A549 (cell line): ENCODE measurements around the gene SLC11A1. TPM values are rescaled to one million over a fixed set of nuclear protein-coding genes. Genes with fewer than 3 reads are reported as not detected.

Experiments used
- ATAC-seq, 2 experiments: fragments of 200-7000 bp in 1 of 2; fragments of >200 bp in 1 of 2; cut with Nextera tagmentation in 1 of 2; cut with Tn5 transposase in 1 of 2; 3 replicates each; pipeline versions ENCODE4 v1.8.0 to v1.9.1; 2018 to 2020; ENCODE audit warnings: mild to moderate bottlenecking in 1 of 2, moderate library complexity in 1 of 2
- CTCF ChIA-PET: fragments of 300-600 bp; sonication (Branson Sonifier 250); formaldehyde crosslinking; extraction: SDS; loops from one replicate; lab custom pipeline; 2021; ENCODE audit warnings: antibody characterized with exemption, inconsistent platforms; lab: Yijun Ruan, JAX
- POLR2A ChIA-PET: fragments of 350-600 bp; formaldehyde crosslinking; extraction: SDS; loops from one replicate; lab custom pipeline; 2021; ENCODE audit warnings: antibody characterized with exemption, inconsistent platforms; lab: Yijun Ruan, JAX
- DNase-seq, 2 experiments: peaks; one replicate each; pipeline versions ENCODE4 v3.0.0 to v3.0.0-alpha.2; 2011 to 2016; ENCODE audit warnings: low read depth in 1 of 2, low spot score in 1 of 2
- FAIRE-seq: peaks from 2 replicates; lab custom pipeline; 2011; peaks lifted over from hg19 to GRCh38; lab: Jason Lieb, UNC
- H3K27ac ChIP-seq, 2 experiments: fragments of >200 bp; sonication (Bioruptor Twin); formaldehyde crosslinking; 3 replicates each; pipeline ENCODE4 v1.5.1; 2016 to 2017
- H3K4me1 ChIP-seq: fragments of >200 bp; sonication (Bioruptor Twin); formaldehyde crosslinking; 3 replicates; pipeline ENCODE4 v1.6.1; 2016
- H3K4me2 ChIP-seq: fragments of >200 bp; sonication (Bioruptor Twin); formaldehyde crosslinking; 3 replicates; pipeline ENCODE4 v1.6.1; 2016
- H3K4me3 ChIP-seq: fragments of >200 bp; sonication (Bioruptor Twin); formaldehyde crosslinking; 3 replicates; pipeline ENCODE4 v1.5.1; 2016
- H3K9me3 ChIP-seq: fragments of >200 bp; sonication (Bioruptor Twin); formaldehyde crosslinking; 3 replicates; pipeline ENCODE4 v1.6.1; 2016
- BHLHE40 ChIP-seq: IDR thresholded peaks from 2 replicates; pipeline ENCODE4 v1.6.1; 2012; ENCODE audit warnings: low read depth, low read length, inconsistent platforms
- CHD2 ChIP-seq: fragments of 150-350 bp; IDR thresholded peaks from 2 replicates; pipeline ENCODE4 v1.6.1; 2014; ENCODE audit warnings: low read length; ENCODE audit not compliant: partially characterized antibody
- EHF ChIP-seq: fragments of 250-450 bp; sonication (Bioruptor Pico); IDR thresholded peaks from 2 replicates; pipeline ENCODE4 v1.5.0; 2020; ENCODE audit warnings: mild to moderate bottlenecking
- EHMT2 ChIP-seq: fragments of 200-600 bp; sonication (generic); IDR thresholded peaks from 2 replicates; pipeline ENCODE4 v1.6.1; 2016; ENCODE audit warnings: antibody characterized with exemption, low read depth, mild to moderate bottlenecking, moderate library complexity
- EP300 ChIP-seq, 2 experiments: fragments of >200 bp; sonication (Bioruptor Twin); formaldehyde crosslinking; IDR thresholded peaks; 2 replicates in 1 of 2; 3 replicates in 1 of 2; pipeline ENCODE4 v1.6.1; 2016 to 2017
- ESRRA ChIP-seq: fragments of 150-350 bp; IDR thresholded peaks from 2 replicates; pipeline ENCODE4 v1.6.1; 2014; ENCODE audit warnings: mild to moderate bottlenecking, low read length, borderline replicate concordance
- GATA3 ChIP-seq: IDR thresholded peaks from 2 replicates; pipeline ENCODE4 v1.6.1; 2012; ENCODE audit warnings: borderline replicate concordance
- HOXA7 ChIP-seq: fragments of 250-450 bp; sonication (Bioruptor Pico); IDR thresholded peaks from 2 replicates; pipeline ENCODE4 v1.5.0; 2020; ENCODE audit warnings: mild to moderate bottlenecking, moderate library complexity
- JUN ChIP-seq, 2 experiments: fragments of >200 bp; sonication (Bioruptor Twin); formaldehyde crosslinking; IDR thresholded peaks; 2 replicates in 1 of 2; 3 replicates in 1 of 2; pipeline ENCODE4 v1.6.1; 2016 to 2017
- MAFK ChIP-seq: fragments of 450-650 bp; IDR thresholded peaks from 2 replicates; pipeline ENCODE4 v1.6.1; 2014; ENCODE audit not compliant: partially characterized antibody
- PHF8 ChIP-seq: fragments of 200-600 bp; sonication (generic); IDR thresholded peaks from 2 replicates; pipeline ENCODE4 v1.6.1; 2016; ENCODE audit warnings: low read depth, mild to moderate bottlenecking, antibody characterized with exemption, moderate library complexity, borderline replicate concordance
- POLR2AphosphoS2 ChIP-seq: conservative IDR thresholded peaks from 2 replicates; pipeline ENCODE4 v1.6.1; 2012; ENCODE audit warnings: low read length, improper control_type of control experiment, inconsistent platforms
- RAD21 ChIP-seq, 2 experiments: fragments of >200 bp in 1 of 2; sonication (Bioruptor Twin) in 1 of 2; formaldehyde crosslinking in 1 of 2; IDR thresholded peaks in 1 of 2; conservative IDR thresholded peaks in 1 of 2; 2 replicates in 1 of 2; 3 replicates in 1 of 2; pipeline ENCODE4 v1.6.1; 2012 to 2018; ENCODE audit warnings: inconsistent platforms in 1 of 2
- RARB ChIP-seq: fragments of 250-450 bp; sonication (Bioruptor Pico); IDR thresholded peaks from 2 replicates; pipeline ENCODE4 v1.8.0; 2021; ENCODE audit warnings: mild to moderate bottlenecking, moderate library complexity
- RCOR1 ChIP-seq: fragments of 150-350 bp; IDR thresholded peaks from 2 replicates; pipeline ENCODE4 v1.6.1; 2014; ENCODE audit warnings: antibody characterized with exemption, low read length, low read depth
- RNF2 ChIP-seq: fragments of 200-600 bp; sonication (generic); IDR thresholded peaks from 2 replicates; pipeline ENCODE4 v1.6.1; 2016; ENCODE audit warnings: low read depth, mild to moderate bottlenecking, antibody characterized with exemption, moderate library complexity, borderline replicate concordance
- SREBF2 ChIP-seq: fragments of 450-650 bp; IDR thresholded peaks from 2 replicates; pipeline ENCODE4 v1.6.1; 2014; ENCODE audit warnings: mild to moderate bottlenecking, moderate library complexity
- TFCP2L1 ChIP-seq: fragments of 250-450 bp; sonication (Bioruptor Pico); IDR thresholded peaks from 2 replicates; pipeline ENCODE4 v1.5.0; 2021; ENCODE audit warnings: mild to moderate bottlenecking
- ZC3H11A ChIP-seq: fragments of 450-650 bp; IDR thresholded peaks from 2 replicates; pipeline ENCODE4 v1.6.1; 2014; ENCODE audit warnings: antibody characterized with exemption, mild to moderate bottlenecking
- ZFP36 ChIP-seq: fragments of 450-650 bp; IDR thresholded peaks from 2 replicates; pipeline ENCODE4 v1.6.1; 2014; ENCODE audit warnings: borderline replicate concordance; ENCODE audit not compliant: partially characterized antibody
- ZSCAN20 ChIP-seq: fragments of 250-450 bp; sonication (Bioruptor Pico); IDR thresholded peaks from 2 replicates; pipeline ENCODE4 v1.8.0; 2022; ENCODE audit warnings: mild to moderate bottlenecking, moderate library complexity
- WGBS: methylation state at CpG from one replicate; pipeline ENCODE4 v1.1.6; 2017; ENCODE audit errors: missing lambda C conversion rate; 5-methylcytosine and 5-hydroxymethylcytosine counted together
- polyA plus RNA-seq, 4 experiments: library from polyadenylated mRNA; depleted of rRNA in 3 of 4; stranded (reverse); fragments of >200 nt; fragmentation: RNase III in 1 of 4; extraction: RNeasy Plus Mini Kit Qiagen cat#74134 plus additional on column Dnase treatment in 1 of 4; gene quantifications; 2 replicates in 3 of 4; 3 replicates in 1 of 4; pipeline ENCODE4 v1.2.3, GENCODE V29; 2011 to 2017
- TF ChIP-seq, protein P1 (sequence below): IDR thresholded peaks from 2 replicates; pipeline ENCODE4 v1.6.1; 2012; ENCODE audit warnings: low read depth, borderline replicate concordance
- TF ChIP-seq, protein P2 (sequence below): fragments of >200 bp; sonication (Bioruptor Twin); formaldehyde crosslinking; IDR thresholded peaks from 2 replicates; pipeline ENCODE4 v1.6.1; 2016
- TF ChIP-seq, protein P3 (sequence below): fragments of 150-350 bp; IDR thresholded peaks from 2 replicates; pipeline ENCODE4 v1.6.1; 2014; ENCODE audit warnings: low read depth, mild to moderate bottlenecking, low read length
- TF ChIP-seq, protein P4 (sequence below): IDR thresholded peaks from 2 replicates; pipeline ENCODE4 v1.6.1; 2012
- TF ChIP-seq, protein P5 (sequence below): fragments of 250-450 bp; sonication (Bioruptor Pico); IDR thresholded peaks from 2 replicates; pipeline ENCODE4 v1.5.0; 2021; ENCODE audit warnings: mild to moderate bottlenecking, moderate library complexity, borderline replicate concordance
- TF ChIP-seq, protein P6 (sequence below): fragments of >200 bp; sonication (Bioruptor Twin); formaldehyde crosslinking; IDR thresholded peaks from 3 replicates; pipeline ENCODE4 v1.5.1; 2016

The SLC11A1 gene
- polyA plus RNA-seq, 2 of the 4 experiments (the other 2 are of a cell fraction): 0.18 to 0.52 TPM

DNA sequence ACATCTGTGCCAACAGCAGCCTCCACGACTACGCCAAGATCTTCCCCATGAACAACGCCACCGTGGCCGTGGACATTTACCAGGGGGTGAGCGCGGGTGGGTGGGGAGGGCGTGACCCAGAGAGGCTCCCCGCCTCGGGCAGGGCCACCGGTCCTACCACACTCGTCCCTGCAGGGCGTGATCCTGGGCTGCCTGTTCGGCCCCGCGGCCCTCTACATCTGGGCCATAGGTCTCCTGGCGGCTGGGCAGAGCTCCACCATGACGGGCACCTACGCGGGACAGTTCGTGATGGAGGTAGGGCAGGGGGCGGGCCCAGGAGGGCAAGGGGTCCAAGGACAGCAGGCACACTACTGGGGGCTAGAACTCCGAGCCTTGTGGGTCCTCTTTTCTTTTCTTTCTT lies 9.1 kb downstream of the SLC11A1 start:
- no peak overlapping the region for H3K4me2 ChIP-seq
- H3K4me3 ChIP-seq: no peak overlapping the region
- H3K4me1 ChIP-seq: peaks cover 17% of the 10 kb centered on the region
- TF ChIP-seq BHLHE40 (no peak), POLR2AphosphoS2 (no peak), CHD2 (no peak), RAD21 (conservative IDR thresholded peaks at IDR 0.05 in 1 of 2, IDR thresholded peaks at IDR 0.05 in 1 of 2) (no peak), ZSCAN20 (no peak), HOXA7 (CRISPR knock-in tag) (no peak), ZC3H11A (no peak), EHMT2 (no peak), EHF (CRISPR knock-in tag) (no peak), MAFK (no peak), GATA3 (no peak), JUN (IDR thresholded peaks at IDR 0.05) (no peak), TFCP2L1 (CRISPR knock-in tag) (no peak), EP300 (IDR thresholded peaks at IDR 0.05) (no peak), SREBF2 (no peak)
- TF ChIP-seq, protein P1, sequence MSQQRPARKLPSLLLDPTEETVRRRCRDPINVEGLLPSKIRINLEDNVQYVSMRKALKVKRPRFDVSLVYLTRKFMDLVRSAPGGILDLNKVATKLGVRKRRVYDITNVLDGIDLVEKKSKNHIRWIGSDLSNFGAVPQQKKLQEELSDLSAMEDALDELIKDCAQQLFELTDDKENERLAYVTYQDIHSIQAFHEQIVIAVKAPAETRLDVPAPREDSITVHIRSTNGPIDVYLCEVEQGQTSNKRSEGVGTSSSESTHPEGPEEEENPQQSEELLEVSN: no peak
- TF ChIP-seq, protein P2, sequence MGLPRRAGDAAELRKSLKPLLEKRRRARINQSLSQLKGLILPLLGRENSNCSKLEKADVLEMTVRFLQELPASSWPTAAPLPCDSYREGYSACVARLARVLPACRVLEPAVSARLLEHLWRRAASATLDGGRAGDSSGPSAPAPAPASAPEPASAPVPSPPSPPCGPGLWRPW: no peak
- FAIRE-seq: no peak
- 91% methylated on average over 13 of the region's 23 CpGs for WGBS
- DNase-seq: no peak
- H3K9me3 ChIP-seq: no peaks in the 10 kb centered on the region
- ChIA-PET CTCF (interaction anchor here (2.1 to 2.2 kb wide), 2 partner anchors 9 to 34 kb away, joined by 6 to 8 read pairs; partner anchors contain the start of genes CATIP and SLC11A1), POLR2A (no interaction called here)
- no peak for ATAC-seq
- no peak overlapping the region for H3K27ac ChIP-seq

DNA sequence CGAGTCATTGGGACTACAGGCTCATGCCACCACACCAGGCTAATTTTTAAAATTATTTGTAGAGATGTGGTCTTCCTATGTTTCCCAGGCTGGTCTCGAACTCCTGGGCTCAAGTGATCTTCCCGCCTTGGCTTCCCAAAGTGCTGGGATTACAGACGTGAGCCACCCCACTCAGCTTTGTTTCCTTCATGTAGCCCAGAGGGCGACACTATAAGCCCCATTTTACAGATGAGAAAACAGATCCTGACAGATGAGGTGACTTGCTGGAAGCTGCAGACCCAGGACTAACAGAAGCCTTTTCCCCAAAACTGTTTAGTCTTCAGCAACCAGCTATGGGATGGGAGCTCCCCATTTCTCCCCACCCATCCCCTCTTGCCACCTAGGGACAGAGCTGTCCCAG lies 10.4 kb downstream of the SLC11A1 start:
- WGBS: 89% methylated on average over 5 of the region's 5 CpGs
- POLR2A ChIA-PET: no interaction called here
- Histone ChIP-seq H3K27ac (no peak overlapping the region), H3K9me3 (no peaks in the 10 kb centered on the region), H3K4me2 (no peak overlapping the region), H3K4me1 (peaks cover 14% of the 10 kb centered on the region), H3K4me3 (no peak overlapping the region)
- TF ChIP-seq RARB (CRISPR knock-in tag) (no peak), RCOR1 (no peak), ESRRA (no peak), ZFP36 (no peak), PHF8 (no peak), HOXA7 (CRISPR knock-in tag) (no peak), ZSCAN20 (no peak), POLR2AphosphoS2 (no peak), RNF2 (no peak)
- TF ChIP-seq, protein P3, sequence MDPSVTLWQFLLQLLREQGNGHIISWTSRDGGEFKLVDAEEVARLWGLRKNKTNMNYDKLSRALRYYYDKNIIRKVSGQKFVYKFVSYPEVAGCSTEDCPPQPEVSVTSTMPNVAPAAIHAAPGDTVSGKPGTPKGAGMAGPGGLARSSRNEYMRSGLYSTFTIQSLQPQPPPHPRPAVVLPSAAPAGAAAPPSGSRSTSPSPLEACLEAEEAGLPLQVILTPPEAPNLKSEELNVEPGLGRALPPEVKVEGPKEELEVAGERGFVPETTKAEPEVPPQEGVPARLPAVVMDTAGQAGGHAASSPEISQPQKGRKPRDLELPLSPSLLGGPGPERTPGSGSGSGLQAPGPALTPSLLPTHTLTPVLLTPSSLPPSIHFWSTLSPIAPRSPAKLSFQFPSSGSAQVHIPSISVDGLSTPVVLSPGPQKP: no peak
- TF ChIP-seq, protein P4, sequence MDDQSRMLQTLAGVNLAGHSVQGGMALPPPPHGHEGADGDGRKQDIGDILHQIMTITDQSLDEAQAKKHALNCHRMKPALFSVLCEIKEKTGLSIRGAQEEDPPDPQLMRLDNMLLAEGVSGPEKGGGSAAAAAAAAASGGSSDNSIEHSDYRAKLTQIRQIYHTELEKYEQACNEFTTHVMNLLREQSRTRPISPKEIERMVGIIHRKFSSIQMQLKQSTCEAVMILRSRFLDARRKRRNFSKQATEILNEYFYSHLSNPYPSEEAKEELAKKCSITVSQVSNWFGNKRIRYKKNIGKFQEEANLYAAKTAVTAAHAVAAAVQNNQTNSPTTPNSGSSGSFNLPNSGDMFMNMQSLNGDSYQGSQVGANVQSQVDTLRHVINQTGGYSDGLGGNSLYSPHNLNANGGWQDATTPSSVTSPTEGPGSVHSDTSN: no peak
- TF ChIP-seq, protein P5, sequence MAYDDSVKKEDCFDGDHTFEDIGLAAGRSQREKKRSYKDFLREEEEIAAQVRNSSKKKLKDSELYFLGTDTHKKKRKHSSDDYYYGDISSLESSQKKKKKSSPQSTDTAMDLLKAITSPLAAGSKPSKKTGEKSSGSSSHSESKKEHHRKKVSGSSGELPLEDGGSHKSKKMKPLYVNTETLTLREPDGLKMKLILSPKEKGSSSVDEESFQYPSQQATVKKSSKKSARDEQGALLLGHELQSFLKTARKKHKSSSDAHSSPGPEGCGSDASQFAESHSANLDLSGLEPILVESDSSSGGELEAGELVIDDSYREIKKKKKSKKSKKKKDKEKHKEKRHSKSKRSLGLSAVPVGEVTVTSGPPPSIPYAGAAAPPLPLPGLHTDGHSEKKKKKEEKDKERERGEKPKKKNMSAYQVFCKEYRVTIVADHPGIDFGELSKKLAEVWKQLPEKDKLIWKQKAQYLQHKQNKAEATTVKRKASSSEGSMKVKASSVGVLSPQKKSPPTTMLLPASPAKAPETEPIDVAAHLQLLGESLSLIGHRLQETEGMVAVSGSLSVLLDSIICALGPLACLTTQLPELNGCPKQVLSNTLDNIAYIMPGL (CRISPR knock-in tag): no peak
- TF ChIP-seq, protein P6, sequence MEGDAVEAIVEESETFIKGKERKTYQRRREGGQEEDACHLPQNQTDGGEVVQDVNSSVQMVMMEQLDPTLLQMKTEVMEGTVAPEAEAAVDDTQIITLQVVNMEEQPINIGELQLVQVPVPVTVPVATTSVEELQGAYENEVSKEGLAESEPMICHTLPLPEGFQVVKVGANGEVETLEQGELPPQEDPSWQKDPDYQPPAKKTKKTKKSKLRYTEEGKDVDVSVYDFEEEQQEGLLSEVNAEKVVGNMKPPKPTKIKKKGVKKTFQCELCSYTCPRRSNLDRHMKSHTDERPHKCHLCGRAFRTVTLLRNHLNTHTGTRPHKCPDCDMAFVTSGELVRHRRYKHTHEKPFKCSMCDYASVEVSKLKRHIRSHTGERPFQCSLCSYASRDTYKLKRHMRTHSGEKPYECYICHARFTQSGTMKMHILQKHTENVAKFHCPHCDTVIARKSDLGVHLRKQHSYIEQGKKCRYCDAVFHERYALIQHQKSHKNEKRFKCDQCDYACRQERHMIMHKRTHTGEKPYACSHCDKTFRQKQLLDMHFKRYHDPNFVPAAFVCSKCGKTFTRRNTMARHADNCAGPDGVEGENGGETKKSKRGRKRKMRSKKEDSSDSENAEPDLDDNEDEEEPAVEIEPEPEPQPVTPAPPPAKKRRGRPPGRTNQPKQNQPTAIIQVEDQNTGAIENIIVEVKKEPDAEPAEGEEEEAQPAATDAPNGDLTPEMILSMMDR: no peak
- ATAC-seq (no peak), DNase-seq (no peak), FAIRE-seq (no peak)
- CTCF ChIA-PET: interaction anchor here (1.2 to 2.2 kb wide), 5 partner anchors 10 to 100 kb away, joined by 5 to 14 read pairs (median 8); partner anchors contain the start of genes CATIP, SLC11A1 and TMBIM1
